NCI-H2171 treated with DMSO at 0.1 percent for 48 hours (cell line): ENCODE measurements around the gene KRTAP4-8.
"Not testable (repeated sequence)": the region's sequence is repeated elsewhere in the genome, so short reads cannot be mapped to it uniquely, and the experiment has no call there.

ENCODE experiments used
- DNase-seq: peaks from one replicate; lab custom pipeline; 2025; lab: John Stamatoyannopoulos, UW

KRTAP4-8 gene

GRCh38 chr17:41065016-41065689, 32.8 kb downstream of the KRTAP4-8 start:
- DNase-seq, result not testable (repeated sequence)

- DNase-seq, result no peak
Measured at GRCh38 chr17:41064301-41064700, 33.6 kb downstream of the KRTAP4-8 start.

- DNase-seq, result no peak
Measured at GRCh38 chr17:41063449-41063848, 34.5 kb downstream of the KRTAP4-8 start.

GRCh38 chr17:41061964-41062363, 36.0 kb downstream of the KRTAP4-8 start:
- DNase-seq, result no peak

DNA sequence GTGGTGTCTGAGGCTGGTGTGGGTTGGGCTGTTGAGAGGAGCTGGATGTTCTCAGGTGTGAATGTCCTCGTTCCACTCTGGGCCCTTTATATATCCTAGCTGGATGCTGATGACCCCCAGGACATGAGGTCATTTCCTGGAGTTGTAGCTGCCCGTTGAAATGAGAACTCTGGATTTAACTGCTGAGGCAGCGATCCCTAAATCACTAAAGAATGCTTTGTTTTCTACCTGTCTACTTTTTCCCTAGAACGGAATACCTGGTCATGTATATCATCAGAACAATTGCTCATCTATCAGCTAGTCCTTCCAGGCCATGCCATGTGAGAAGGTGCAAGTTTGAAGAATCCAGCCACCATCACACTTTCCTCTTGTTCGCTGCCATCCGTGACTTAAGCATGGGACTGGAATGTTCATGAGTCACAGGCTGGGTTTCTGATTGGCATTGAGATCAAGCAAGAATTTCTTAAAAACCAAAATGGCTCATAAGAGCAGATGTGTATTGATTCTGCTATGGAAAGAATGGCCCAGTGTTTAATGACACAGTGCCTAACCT, 37.8 kb downstream of the KRTAP4-8 start, which contains the start of gene KRTAP2-3:
Gene KRTAP2-3 (minus strand): TSS at position 63 of the 553 bp plus-strand sequence. CDS start 64 bp downstream, outside the sequence.
- DNase-seq, result no peak

DNA sequence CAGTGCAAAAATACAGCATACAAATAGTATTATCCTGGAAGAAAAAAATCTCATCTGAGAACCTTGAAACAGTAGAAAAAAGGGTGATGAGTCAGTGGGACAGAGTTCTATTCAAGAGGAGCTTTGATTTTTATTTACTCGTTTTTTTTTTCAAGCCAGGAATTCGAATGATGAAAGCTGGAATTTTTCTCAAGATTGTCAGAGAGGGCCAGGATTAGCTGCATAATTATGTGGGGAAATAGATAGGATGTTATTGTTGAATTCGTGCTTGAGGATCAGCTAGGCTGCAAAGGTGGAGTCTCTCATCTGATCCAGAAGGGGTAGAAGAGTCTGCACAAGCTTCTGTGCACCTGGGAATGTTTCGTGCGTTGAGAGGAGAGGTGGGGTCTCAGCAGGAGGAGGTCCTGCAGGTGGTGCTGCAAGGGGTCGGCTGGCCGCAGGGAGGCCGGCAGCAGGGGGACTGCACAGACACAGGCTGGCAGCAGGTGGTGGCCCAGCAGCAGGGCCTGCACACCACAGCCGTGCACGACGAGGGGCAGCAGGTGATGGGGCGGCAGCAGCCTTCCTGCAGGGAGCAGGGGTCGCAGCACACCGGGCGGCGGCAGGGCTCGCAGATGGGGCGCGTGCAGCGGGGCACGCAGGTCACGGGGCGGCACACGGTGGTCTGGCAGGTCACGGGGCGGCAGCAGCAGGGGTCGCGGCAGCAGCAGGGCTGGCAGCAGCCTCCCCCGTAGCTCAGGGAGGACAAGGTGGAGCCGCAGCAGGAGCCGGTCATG, 38.5 kb downstream of the KRTAP4-8 start:
- DNase-seq, result not testable (repeated sequence)

- DNase-seq, result no peak
Measured at GRCh38 chr17:41058741-41059140, 39.2 kb downstream of the KRTAP4-8 start.

- no peak for DNase-seq
Measured at GRCh38 chr17:41057547-41057946, 40.4 kb downstream of the KRTAP4-8 start.

DNA sequence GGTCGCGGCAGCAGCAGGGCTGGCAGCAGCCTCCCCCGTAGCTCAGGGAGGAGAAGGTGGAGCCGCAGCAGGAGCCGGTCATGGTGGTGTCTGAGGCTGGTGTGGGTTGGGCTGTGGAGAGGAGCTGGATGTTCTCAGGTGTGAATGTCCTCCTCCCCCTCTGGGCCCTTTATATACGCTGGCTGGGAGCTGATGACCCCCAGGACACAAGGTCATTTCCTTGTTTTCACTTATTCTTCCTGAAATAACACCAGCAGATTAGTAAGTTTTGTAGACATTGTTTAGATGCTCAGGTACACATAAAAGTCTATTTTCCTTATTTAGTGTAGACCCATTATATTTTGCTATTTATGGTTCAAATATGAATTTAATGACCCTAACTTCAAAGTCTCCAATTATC, 42.8 kb downstream of the KRTAP4-8 start, which contains the start of gene KRTAP2-2:
Gene KRTAP2-2 (minus strand): TSS at position 101 of the 400 bp plus-strand sequence. CDS start 19 bp downstream, at position 82.
- not testable (repeated sequence) for DNase-seq

DNA sequence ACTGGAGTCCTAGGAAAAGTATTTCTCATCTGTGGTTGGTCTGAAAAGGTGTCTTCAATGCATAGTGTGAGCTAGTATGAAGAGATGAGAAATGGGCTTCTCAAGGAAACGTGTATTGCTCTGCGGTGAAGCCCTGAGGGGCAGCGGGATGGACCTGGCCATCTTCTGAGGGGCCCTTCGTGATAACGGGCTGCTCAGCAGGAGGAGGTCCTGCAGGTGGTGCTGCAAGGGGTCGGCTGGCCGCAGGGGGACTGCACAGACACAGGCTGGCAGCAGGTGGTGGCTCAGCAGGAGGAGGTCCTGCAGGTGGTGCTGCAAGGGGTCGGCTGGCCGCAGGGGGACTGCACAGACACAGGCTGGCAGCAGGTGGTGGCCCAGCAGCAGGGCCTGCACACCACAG, 43.4 kb downstream of the KRTAP4-8 start:
- not testable (repeated sequence) for DNase-seq

- no peak for DNase-seq
Measured at GRCh38 chr17:41054025-41054424, 43.9 kb downstream of the KRTAP4-8 start.

- no peak for DNase-seq
Measured at GRCh38 chr17:41052566-41052965, 45.4 kb downstream of the KRTAP4-8 start.

DNA sequence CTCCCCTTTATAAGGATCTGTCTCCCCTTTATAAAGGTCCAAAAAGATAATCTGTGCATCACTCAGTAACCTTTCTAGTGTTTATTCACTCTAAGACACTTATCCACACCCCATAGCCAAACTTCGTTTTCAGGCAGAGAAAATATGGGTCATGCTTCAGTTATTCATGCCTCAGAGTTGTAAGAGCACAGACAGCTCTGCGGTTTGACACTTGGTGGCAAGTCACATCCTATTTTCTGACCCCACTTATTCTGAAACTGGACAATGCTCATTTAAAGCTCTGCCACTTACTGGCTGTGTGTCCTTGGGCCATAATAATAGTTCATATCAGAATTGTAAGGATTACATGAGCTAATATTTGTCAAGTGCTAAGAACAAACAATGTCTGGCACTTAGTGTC, 48.8 kb downstream of the KRTAP4-8 start:
- no peak for DNase-seq

- no peak for DNase-seq
Measured at GRCh38 chr17:41048441-41048840, 49.5 kb downstream of the KRTAP4-8 start.
